GDM1 (cell line): Measurements from ENCODE around the gene GRIK1.

ENCODE experiments used
- DNase-seq: peaks from one replicate; lab custom pipeline; 2025; lab: John Stamatoyannopoulos, UW

GRIK1 gene

DNA sequence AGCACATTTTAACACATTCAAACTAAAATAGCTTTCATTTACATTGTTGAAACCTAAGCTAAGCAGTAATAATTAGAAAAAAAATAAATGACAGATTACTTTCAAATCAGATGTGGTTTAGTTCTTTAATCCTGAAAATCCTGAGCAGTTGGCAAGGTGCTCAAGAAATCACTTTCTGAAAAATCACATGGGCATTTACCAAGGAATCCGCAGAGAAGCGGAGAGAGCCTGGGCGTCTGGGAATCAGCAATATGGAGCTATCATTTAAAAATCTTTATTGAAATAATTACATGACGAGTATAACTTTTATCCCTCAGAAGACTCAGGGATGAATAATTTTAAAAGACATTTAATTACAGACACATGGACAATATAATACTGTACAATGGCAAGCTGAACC is 30.2 kb downstream of the GRIK1 start:
- DNase-seq = no peak

- no peak for DNase-seq
Observed at GRCh38 chr21:29904359-29905282, 35.2 kb downstream of the GRIK1 start.

GRCh38 chr21:29896884-29897283 is 42.9 kb downstream of the GRIK1 start:
- DNase-seq = no peak

- no peak for DNase-seq
Observed at GRCh38 chr21:29893687-29894086, 46.1 kb downstream of the GRIK1 start.

- DNase-seq = no peak
Observed at GRCh38 chr21:29892379-29892778, 47.4 kb downstream of the GRIK1 start.

DNA sequence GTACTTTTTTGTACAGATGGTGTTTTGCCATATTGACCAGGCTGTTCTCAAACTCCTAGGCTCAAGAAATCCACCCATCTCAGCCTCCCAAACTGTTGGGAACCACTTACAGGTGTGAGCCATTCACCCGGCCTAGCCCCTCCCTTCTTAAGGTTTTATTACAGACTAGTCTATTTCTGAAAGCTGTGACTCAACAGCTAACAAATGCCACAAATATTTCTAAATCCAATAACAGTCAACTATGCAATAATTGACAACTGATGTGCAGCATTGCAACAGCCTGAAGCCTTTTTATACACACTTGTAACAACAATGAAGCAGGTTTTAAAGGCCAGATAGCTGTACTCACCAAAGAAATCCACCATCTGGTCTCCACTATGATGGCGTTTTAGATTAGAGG is 51.4 kb downstream of the GRIK1 start:
- no peak for DNase-seq

GRCh38 chr21:29887313-29888009 is 52.3 kb downstream of the GRIK1 start:
- no peak for DNase-seq

DNA sequence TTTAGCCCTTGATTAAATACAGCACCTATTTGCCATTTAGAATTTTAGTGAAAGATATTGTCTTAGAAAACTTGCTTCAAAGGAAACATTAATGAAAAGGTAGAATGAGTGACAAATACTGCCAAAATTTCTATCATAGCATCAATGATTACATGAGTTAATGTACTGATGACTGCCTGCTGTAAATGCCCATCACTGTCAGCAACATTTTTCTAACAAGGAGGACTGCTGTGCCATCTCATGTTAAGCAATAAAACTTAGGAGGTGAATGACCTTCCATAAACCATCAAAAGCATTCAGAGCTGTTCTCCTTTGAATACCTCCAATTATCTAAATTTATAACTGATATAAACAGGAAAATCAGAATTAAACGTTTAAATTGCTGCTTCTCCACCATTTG is 54.3 kb downstream of the GRIK1 start:
- DNase-seq = no peak

DNA sequence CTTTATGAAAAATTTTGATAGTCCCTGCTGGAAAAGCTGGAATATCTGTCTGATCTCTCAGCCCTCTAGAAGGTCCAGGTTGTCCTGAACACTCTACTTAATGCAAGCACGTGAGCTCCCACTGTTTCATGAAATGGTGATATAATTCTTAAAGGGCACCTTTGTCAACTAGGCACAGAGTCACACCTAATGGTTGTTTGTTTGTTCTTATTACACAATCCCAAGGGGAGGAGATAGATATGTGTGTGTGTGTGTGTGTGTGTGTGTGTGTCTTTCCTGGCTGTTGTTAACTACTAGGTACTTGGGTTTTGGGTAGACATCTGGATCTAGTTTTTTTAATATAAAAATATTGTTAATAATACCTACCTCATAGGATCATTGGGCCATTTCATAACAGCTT is 63.9 kb downstream of the GRIK1 start:
- DNase-seq = no peak

DNA sequence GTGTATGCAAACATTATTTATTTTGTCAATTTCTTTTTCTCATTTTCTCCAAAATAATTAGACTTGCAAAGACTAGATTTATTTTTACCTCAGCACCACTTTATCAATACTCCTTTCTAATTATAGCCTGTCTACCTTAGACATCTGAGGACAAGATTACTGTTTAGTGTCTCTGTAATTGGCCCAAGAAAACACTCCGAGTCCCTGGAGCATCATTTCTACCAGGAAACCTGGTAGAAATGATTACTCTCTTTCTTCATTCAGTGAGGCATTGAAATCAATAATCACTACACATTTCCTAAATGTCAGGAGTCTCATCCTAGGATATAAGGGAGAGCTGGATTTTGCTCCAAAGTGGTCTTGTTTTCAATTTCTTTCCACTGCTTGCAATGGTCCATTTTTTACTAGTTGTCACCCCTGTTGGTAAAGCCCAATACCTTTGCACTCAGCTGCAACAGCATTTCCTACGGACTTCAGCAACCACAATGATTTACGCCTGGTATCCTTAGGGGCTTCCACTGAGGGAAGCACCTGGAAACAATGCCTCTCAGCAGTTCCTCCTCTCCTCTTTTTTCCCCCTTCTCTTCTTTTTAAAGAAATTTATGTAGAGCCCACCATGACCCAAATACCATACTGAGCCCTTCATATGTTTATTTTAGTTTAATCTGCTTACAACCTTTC is 64.6 kb downstream of the GRIK1 start:
- no peak for DNase-seq

DNA sequence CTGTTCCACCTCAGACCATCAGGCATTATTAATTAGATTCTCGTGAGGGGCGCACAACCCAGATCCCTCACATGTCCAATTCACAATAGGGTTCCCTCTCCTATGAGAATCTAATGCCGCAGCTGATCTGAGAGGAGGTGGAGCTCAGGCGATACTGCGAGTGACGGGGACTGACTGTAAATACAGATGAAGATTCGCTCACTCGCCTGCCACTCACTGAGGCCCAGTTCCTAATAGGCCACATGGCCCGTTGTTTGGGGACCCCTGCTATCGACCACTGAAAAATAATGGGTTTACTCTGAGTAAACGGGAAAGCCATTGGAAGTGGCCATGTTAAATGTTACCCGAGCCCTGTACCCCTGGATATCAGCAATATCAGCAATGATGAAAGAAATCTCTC is 65.9 kb downstream of the GRIK1 start:
- DNase-seq = no peak

GRCh38 chr21:29870814-29871213 is 69.0 kb downstream of the GRIK1 start:
- DNase-seq = no peak

DNA sequence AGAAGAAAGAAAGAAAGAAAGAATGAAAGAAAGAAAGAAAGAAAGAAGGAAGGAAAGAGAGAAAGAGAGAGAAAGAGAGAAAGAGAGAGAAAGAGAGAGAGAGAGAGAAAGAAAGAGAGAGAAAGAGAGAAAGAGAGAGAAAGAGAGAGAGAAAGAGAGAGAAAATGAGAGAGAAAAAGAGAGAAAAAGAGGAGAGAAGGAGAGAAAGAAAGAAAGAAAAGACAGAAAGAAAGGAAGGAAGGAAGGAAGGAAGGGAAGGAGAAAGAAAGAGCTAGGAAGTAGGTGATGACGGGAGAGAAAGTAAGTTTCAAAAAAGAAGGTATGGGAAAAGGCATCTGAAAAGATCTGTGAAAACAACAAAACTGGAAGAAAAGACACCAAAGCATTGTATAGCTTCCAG is 72.0 kb downstream of the GRIK1 start:
- DNase-seq = no peak

GRCh38 chr21:29860346-29860745 is 79.5 kb downstream of the GRIK1 start:
- no peak for DNase-seq

DNA sequence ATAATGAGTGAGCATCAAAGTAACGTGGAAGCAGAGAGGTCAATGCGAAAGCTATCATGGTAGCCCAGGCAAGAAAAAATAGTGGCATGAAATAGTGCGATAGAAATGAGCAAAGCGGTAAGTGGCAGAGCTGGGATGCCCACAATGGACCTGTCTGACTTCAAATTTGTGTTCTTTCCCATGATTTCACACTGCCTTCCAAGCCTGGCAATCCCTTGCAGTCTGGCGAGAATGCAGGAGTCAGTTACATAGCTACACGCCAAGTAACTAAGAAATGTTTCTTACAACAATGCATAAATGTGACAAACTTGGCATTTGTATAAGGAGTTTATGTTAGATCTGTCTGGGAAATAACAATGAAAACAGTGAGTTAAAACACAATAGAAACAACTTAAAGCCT is 82.6 kb downstream of the GRIK1 start:
- no peak for DNase-seq

GRCh38 chr21:29854795-29855194 is 85.0 kb downstream of the GRIK1 start:
- no peak for DNase-seq

GRCh38 chr21:29851611-29852010 is 88.2 kb downstream of the GRIK1 start:
- no peak for DNase-seq

DNA sequence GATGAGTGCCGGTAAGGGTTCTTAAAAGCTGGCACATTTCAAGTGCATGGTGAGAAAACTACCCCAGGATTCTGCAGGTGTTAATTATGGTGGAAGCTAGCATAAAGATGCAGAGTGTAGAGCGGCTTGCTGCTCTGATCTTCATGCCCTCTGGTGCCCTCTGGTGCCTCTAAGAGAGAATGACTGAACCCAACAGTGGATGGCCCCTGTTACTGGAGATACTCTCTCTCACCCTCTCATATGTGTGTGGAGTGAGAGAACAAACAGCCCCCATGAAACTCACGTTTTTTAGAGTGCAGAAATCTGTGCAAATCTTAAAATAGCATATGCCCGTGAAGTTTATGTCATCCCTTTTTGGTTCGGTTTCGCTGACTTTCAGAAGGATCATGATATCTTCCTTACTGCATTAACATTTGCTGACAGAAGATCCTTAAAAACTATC is 90.0 kb downstream of the GRIK1 start:
- DNase-seq = peak; percentile 44

DNA sequence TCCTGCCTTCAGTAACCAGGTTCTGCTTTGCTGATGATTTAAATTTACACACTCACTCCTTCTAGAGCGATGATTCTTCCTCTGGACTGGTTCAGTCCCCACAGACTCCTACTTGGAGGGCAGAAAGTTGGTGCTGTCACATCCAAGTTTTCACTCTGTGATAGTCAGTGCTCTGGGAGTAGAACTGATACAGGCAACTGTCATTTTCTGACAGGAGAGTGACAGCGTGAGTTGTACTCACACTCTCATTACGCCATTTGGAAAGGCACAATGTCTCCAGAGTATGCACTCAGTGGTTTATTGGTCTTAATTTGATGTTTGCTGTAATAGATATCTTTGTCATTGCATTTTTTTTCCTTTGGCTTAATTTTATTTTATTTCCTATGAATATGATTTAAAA is 96.0 kb downstream of the GRIK1 start:
- no peak for DNase-seq

GRCh38 chr21:29834617-29835016 is 105.2 kb downstream of the GRIK1 start:
- no peak for DNase-seq

DNA sequence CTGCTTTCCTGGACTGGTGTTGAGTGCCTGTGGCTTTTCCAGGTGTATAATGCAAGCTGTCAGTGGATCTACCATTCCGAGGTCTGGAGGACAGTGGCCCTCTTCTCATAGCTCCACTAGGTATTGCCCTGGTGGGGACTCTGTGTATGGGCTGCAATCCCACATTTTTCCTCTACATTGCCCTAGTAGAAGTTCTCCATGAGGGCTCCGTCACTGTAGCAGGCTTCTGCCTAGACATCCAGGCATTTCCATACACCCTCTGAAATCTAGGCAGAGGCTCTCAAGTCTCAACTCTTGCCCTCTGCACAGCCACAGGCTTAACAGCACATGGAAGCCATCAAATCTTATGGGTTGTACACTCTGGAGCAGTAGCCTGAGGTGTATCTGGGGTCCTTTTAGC is 107.6 kb downstream of the GRIK1 start:
- DNase-seq = no peak

GRCh38 chr21:29829564-29830275 is 110.1 kb downstream of the GRIK1 start:
- no peak for DNase-seq
